CD4-positive, alpha-beta T cell treated with Interleukin-4 for 4 hours (primary cell): ENCODE data around the gene MORN1.

Experiments
- DNase-seq: peaks from one replicate; pipeline ENCODE4 v3.0.0-alpha.2; 2020

MORN1 gene

DNA sequence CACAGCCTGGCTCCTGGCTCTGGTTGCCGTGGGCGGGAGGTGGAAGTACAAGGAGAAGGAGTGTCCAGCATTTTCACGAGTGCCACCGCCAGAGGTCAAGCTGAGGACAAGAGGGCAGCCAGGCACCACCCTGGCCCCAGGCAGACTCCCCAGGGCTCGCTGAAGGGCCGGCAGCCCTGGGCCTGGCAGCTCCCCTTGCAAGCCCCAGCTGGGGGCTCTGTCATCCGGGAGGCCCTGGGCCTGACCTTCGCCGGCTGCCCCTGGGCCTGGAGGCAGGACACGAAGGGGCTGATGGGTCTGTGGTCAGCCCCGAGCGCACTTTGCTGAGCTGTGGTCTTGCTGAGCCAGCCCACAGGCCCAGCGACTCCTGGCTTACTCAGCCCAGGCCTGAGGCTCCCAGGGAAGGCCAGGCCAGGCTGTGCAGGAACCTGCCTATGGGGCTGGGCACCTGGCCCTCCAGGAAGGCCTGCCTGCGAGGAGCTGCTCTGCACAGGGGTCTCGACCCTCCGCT is 74.8 kb downstream of the MORN1 start:
- DNase-seq: no peak

DNA sequence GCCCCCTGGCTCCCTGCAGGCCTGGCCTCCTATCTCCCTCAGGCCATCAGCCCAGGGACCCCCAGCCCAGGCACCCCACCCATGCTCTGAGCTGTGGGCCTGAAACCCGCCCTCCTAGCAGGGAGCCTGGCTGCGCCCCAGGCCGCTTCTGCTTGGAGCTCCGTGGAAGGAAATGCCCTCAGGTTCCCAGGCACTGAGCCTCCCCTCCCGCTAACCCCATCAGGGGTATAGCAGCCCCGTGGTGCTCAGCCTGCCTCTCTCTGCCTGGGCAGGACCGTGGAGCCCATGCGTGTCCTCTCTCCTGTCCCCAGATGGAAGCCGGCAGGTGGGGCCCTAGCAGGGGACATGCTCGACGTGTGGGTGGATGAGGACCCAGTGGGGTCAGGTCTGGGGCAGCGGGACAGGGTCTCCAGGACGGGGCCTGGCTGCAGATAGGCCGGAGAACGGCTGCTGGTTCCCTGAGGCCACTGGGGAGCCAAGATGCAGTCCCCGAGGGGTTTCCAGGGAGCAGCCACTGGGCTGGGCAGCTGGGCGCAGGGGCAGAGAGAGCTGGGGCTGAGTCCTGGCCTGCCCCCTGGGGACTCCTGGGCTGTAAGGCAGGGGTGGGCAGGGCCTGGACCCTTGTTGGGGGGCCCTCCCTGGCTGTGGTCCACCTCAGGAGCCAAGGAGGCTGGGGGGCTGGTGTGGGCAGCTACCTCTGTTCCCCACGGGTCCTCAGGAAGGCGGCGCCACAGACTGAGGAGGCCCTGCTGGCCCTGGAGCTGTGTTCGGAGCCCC is 75.5 kb downstream of the MORN1 start:
- no peak for DNase-seq

DNA sequence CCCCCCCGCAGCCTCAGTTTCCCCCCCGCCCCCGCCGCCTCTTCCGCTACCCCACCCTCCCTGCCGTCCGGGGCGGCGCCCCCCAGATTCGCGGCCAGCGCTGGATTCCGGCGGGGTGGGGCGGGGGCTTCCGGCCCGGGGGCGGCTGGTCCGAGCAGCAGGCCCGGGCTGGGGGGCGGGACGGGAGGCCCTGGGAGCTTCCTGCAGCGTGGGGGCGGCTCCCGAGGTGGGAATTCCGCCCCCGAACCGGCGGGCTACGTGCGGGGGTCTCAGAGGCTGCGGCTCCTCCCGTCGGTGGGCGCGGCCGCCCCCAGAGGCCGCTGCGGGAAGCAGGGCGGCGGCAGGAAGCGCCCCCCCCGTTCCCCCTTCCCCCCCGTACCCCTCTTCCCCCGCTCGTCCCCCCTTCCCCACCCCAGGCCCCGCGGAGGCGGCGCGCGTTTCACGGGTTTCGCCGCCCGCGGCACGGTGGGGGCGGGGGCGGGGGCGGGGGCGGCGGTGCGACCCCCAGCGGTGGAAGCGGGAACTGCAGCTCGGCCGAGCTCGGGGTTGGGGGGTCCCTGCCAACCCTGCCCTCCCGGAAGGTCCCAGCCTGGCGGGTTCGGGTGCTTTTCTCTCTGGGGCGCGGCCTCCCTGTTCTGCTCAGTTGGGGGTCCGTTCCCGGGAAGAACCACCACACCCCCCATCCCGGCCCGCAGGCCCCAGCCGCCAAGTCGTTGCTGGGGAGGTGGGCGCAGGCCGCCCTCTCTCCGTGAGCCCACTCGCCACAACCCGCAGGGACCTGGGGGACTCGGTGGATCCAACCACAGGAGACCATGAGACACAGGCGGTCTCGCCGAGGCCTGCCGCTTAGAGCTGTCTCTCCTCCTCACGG is 76.3 kb downstream of the MORN1 start:
- DNase-seq: peak; percentile 37

DNA sequence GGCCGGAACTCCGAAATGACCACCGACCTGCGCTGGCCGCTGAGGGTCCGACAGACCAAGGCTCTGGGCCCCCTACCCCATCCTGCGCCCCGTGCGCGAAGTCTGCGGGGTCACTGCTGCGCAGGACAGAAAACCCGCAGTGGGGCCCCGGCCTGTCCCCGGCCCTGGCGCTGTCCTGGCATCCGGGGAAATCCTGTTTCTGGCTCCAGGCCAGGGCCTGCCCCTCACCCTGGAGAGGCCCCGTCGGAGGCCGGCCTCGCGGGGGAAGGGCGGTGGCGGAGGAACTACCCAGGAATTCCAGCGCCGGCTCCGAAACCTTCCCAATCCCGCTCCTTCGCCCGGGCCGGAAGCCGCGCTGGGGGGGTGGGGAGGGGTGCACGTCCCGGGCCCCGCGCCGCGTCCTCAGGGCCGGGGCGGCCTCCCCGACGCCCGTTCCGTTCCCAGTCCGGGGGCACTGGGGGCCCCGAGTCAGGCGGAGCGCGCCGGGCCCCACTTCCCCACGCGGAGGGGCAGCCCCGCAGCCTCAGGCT is 77.0 kb downstream of the MORN1 start:
- DNase-seq: no peak

DNA sequence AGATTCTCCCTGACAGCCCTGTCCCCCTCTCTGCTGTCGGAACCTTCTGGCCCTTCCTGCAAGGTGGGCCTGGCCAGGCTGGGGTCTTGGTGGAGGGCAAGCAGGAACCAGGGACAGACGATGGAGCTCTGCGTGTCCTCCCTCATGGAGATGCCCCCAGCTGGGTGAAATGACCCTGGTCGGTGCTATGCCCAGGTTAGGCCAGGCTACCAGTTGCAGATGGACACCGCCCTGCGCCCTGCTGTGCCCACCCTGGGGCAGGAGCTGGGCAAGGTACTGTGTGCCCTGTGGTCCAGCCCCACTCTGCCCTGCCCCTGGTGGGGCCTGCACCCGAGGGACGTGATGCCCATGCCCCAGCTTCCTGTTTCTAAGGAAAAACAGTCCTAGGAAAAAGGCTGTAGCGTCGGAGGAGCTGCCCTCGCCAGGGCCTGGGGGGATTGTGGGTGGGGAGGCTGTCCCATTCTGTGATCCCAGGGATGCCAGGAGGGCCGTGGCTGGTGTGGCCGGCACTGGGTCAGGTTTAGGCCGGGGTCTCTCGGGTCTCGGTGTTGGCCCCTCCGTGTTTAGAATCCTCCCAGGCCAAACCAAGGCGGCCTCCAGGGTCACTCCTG is 77.6 kb downstream of the MORN1 start:
- DNase-seq: no peak

DNA sequence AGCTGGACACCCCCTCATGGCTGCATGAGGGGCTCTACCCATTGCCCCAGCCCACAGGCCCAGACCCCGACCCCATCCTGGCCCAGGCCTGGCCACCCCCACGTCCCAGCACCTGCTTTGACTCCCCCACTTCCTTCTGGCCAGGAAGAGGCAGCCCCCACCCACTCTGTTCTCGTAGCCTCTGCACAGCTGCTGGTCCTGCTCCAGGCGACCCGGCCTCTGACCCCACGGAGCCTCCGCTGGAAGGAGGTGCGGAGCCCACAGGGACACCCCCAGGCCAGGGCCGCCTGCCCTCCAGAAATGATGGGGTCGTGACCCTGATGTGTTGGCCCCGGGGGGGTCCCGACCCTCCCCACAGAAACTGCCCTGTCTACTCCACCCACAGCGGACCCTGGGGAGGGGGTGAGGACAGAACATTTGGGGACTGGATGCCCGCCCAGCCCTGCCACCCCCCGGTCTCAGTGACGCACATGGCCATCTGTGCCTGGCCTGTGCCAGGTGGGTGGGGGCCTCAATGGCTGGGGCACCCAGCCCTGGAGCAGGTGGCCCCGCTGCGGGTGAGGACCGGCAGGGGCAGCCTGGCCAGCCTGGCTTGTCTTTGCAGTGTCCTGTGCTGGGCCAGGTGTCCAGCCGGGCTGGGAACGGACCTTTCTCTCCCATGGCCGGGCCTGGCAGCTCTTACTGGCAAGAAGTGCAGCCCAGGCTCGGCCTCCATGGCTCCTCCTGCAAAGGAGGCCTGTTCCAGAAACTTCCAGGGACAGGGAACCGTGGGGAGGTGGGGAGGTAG is 78.6 kb downstream of the MORN1 start:
- no peak for DNase-seq

DNA sequence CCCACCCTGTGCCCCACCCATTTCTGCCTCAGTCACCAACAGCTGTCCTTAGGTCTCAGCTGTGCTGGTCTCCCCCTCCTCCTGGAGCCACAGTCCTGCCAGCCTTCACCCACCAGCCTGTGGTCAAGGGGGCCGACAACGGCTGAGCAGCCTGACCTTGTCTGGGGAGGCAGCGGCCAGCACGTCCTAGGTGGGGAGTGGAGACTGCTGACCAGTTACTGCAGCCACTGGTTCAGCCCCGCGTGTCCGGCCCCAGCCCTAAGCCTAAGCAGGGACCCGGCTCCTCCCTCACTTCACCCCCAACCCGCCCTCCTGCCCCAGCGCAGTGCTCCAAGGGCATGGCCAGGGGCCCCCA is 79.2 kb downstream of the MORN1 start:
- no peak for DNase-seq

DNA sequence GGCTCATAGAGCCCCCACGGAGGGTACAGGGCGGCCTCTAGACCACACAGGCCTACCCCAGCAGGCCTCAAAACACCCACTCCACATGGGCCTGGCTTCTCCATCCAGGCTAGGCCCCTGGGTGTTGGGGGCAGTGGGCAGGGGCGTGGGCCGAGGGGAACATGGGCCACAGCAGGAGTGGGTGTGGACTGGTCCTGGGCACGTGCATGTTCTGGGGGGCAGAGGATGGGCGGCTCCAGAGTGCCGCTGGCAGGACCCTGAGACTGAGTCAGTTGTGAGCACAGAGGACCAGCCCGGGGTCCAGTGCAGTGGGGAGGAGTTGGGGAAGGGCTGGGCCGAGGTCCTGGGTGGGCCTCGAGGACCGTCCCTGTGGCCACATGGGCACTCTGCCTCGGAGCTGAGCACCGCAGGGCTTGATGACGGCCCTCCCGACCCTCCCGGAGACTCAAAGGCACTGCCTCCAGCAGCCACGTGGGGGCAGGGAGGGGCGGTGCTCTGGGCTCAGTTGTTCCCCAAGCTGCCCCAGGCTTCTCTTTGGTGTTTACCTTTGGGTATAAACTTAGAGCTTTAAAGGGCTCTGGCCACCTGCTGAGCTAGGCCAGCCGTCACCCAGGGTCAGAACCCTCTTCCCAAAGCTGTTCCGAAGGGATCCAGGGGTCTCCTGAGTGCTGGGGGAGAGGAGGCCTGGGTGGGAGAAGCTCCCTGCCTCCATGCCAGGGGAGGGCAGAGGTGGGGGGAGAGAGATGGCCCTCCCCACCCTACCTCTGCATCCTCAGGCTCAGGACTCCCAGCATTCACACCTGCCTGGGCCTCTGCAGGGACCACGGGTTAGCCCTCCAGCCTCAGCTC is 79.9 kb downstream of the MORN1 start:
- peak; percentile 39 for DNase-seq

DNA sequence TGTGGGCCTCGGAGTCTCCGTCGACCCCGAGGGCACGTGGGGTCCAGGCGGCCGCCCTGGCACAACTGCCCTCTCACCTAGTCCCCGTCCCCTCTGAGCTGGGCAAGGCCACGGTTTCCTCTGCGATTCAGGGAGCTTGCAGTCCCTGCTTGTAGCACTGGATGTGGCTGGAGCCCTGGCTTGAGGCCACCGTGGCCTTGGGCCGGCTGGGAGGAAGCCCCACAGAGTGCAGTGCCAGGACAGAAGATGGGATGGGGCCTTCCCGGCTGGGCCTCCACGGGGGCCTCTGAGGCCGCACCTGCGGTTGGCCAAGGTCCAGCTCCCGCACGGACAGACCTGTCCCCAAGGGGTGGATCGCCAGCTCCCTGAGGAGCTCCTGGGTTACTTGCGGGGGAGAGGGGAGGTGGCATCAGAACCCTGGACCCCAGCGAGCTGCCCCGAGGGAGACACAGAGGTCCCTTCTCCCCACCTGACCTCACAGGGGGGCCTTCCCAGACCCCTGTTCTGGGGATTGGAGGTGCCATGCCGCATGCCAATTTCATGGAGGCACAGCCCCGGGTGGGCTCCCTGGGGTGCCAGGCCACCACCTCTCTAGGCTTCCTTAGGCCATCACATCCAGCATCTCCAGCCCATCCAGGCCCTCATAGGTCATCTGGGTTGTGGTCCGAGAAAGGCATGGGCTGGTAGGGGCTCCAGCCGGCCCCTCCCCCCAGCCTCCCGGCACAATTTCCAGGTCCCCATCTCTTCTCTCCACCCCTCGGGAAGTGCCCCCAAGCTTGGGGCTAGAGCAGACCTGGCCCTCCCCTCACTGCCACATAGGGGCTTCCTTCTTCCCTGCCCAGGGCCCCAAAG is 80.8 kb downstream of the MORN1 start:
- DNase-seq: no peak

DNA sequence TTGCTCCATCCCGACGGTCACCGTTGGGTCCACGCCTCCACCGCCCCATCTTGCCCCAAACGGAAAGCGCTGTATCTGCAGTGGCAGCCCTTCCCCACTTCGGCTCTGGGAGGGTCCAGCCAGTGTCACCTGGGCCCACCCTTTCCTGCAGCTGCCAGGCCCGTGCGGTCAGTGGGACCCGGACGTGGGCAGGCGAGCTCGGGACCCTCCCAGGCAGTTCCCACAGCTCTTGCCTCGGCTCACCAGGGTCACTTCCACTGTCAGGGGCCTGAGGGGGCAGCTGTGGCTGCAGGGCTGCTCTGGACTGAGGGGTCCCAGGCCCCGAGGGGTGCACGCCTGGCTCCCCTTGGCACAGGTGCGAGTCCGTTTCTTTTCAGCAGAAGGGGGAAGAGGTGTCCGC is 82.5 kb downstream of the MORN1 start:
- DNase-seq: no peak

DNA sequence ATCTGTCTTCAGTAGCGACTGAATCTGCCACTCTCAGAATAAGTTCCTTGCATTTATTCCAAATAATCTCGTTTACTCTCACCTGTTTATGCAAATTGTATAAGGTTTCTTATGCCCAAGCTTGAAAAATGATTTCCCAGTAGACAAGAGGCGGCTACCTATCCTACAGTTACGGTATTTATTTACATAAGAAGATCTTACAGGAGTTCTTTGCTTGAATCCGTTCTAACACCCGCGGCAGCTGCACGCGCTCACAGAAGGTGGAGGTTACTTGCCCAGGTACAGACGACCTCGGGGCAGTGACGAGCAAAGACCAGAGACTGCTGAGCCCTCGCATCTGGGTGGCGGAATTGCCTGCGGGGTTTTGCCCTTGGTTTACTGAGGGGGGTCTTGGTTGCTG is 83.4 kb downstream of the MORN1 start:
- no peak for DNase-seq

DNA sequence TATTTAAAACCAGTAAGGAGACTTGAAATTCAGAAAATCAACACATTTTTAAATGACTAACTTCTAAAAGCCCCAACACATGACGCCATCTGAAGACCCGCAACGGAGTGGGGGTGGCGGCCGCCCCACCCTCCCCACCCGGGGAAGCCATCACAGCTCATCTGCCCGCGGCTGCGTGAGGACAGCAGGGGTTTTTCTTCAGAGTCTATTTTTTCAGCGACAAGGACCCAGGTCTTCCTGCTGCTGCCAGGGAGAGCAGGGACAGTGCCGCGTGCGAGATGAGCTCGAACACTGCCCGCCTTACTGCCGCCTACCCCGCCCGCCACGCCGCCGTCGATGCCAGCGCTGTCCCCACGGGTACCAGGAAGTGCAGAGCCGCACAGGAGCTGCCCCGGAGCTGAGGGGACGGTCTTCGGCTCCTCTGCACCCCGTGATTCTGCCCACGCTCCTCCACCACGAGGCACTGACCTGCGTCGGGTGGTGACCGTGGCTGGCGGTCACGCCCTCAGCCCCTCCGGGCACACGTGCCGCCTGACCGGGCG is 84.2 kb downstream of the MORN1 start:
- DNase-seq: no peak

DNA sequence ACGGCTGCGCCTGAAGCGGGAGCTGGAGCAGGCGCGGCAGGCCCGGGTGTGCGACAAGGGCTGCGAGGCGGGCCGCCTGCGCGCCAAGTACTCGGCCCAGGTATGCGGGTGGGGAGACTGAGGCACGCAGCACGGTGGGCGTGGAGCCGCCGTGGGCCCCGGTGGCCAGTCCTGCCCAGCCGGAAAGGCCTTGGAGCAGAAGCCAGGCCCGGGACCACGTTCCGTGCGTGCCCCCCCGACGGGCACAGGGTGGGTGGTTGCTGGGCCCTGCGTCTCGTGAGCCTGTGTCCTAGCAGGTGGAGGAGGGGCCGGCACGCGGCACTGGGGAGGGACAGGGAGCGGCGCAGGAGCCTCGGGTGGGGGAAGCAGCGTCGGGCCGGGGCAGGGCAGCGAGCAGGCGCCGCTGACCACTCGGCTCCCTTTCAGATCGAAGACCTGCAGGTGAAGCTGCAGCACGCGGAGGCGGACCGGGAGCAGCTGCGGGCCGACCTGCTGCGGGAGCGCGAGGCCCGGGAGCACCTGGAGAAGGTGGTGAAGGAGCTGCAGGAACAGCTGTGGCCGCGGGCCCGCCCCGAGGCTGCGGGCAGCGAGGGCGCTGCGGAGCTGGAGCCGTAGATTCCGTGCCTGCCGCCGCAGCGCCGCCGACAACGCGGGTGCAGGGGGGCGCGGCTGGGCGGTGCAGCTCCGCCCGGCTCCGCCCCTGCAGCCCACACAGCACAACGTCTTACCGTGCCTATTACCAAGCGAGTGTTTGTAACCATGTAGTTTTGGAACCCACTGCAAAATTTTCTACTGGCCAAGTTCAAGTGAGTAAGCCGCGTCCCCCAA is 85.0 kb downstream of the MORN1 start:
- DNase-seq: no peak

DNA sequence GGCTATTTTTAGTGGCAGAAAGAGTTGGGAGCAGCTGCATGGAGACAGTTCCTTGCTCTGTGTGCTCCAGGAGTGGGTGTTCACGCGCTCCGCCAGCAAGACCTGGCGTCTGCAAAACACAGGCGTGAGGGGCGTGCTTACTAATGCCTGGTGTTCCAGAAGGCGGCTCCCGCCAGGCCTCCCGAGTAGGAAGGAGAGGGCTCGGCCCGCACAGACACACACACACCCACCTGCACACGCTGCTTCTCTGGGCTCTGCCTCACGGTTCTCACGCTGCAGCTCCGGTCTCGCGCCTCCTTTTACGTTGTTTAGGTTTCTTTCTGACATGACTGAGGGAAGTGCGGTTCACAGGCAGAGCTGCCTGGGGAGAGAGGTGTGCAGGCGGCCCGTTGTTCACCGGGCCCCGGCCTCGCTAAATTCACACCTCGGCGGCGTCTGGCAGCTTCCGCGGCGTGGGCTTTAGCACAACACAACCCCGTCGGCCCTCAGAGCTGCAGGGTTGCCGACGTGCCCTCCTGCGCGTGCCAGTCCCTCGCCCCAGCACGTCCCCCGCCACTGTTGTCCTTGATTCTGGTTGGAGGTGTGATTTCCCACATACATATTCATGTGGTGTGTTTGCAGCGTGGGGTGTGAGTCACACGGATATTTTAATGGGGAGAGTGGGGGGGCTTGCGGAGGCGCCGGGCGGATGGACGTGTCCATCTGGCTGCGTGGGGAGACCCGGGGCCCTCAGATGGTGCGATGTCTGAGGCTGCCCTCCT is 86.3 kb downstream of the MORN1 start:
- peak; percentile 29 for DNase-seq

DNA sequence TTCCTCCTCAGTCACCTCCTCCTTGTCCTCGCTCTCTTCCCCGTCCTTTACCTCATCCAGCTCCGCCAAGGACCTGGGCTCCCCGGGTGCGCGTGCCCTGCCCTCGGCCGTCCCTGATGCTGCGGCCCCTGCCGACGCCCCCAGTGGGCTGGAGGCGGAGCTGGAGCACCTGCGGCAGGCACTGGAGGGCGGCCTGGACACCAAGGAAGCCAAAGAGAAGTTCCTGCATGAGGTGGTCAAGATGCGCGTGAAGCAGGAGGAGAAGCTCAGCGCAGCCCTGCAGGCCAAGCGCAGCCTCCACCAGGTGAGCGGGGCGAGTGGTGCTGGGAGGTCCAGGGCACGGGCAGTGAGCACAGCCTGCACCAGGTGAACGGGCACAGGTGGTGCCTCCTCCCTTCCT is 87.1 kb downstream of the MORN1 start:
- no peak for DNase-seq

DNA sequence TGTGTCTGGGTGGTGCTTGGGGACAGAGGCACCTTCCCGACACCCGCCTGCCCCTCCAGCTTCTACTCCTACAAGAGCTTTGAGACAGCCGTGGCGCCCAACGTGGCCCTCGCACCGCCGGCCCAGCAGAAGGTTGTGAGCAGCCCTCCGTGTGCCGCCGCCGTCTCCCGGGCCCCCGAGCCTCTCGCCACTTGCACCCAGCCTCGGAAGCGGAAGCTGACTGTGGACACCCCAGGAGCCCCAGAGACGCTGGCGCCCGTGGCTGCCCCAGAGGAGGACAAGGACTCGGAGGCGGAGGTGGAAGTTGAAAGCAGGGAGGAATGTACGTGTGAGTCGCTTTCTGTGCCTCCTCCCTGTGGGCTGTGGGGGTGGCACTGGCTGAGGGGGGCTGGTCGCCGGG is 87.6 kb downstream of the MORN1 start:
- DNase-seq: no peak

DNA sequence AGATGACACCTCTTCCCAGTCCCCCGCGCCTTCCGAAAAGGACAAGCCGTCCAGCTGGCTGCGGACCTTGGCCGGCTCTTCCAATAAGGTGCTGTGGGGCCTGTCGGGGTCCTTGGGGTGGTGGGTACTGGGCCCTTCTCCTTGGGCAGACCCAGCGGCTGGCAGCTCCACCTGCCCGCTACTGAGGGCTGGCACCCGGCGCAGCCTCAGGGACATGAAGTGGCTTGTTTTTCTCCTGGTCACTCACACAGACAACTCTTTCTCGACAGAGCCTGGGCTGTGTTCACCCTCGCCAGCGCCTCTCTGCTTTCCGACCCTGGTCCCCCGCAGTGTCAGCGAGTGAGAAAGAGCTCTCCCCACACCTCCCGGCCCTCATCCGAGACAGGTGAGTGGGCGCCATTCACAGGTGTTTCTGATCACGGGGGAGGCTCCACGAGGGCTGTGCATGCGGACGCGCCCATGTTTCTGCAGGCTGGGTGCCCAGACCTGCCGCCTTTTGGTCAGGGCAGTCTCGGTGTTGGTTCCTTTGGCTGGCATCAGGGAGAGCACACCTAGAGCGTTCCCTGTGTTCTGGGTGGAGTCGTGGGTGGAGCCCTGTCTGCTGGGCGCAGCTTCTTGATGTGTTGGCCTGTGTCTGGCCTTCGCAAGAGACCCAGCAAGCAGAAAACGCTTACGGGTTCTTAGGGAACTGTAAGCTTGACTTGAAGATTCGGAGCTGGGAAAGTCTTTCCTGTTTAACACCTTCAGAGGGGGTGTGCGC is 88.2 kb downstream of the MORN1 start:
- no peak for DNase-seq
